Activated T-cell treated with anti-CD3 and anti-CD28 coated beads, Interleukin-2, amount 50 U/mL, for 4 hours (primary cell): ENCODE measurements around the gene EDIL3. TPM values are rescaled to one million over a fixed set of nuclear protein-coding genes. Genes with fewer than 3 reads are reported as not detected.

Source experiments
- ATAC-seq, 2 donors: fragments of 200-7000 bp; cut with Tn5 transposase; one replicate each; pipeline ENCODE4 v1.10.0; 2021
- DNase-seq: peaks from one replicate; pipeline ENCODE4 v3.0.0-alpha.2; 2020
- H3K27me3 Mint-ChIP-seq: one replicate; pipeline ENCODE4 v1.8.0; 2021; ENCODE audit warnings: low read depth, mixed read lengths
- H3K36me3 Mint-ChIP-seq: one replicate; pipeline ENCODE4 v1.8.0; 2022; ENCODE audit warnings: mixed read lengths; ENCODE audit not compliant: insufficient read depth
- H3K4me1 Mint-ChIP-seq: one replicate; pipeline ENCODE4 v1.8.0; 2021; ENCODE audit warnings: low read depth, mixed read lengths
- H3K4me3 Mint-ChIP-seq: one replicate; pipeline ENCODE4 v1.8.0; 2021; ENCODE audit warnings: mild to moderate bottlenecking, moderate library complexity, mixed read lengths
- H3K9me3 Mint-ChIP-seq: one replicate; pipeline ENCODE4 v1.8.0; 2021; ENCODE audit warnings: mixed read lengths
- total RNA-seq, 3 donors: library from RNA; stranded (reverse); gene quantifications; one replicate each; pipeline ENCODE4 v1.2.1, GENCODE V29; 2021

EDIL3 gene
- total RNA-seq, 3 donors from 2014 or later, result 0.15 to 0.27 TPM; not detected in 1

DNA sequence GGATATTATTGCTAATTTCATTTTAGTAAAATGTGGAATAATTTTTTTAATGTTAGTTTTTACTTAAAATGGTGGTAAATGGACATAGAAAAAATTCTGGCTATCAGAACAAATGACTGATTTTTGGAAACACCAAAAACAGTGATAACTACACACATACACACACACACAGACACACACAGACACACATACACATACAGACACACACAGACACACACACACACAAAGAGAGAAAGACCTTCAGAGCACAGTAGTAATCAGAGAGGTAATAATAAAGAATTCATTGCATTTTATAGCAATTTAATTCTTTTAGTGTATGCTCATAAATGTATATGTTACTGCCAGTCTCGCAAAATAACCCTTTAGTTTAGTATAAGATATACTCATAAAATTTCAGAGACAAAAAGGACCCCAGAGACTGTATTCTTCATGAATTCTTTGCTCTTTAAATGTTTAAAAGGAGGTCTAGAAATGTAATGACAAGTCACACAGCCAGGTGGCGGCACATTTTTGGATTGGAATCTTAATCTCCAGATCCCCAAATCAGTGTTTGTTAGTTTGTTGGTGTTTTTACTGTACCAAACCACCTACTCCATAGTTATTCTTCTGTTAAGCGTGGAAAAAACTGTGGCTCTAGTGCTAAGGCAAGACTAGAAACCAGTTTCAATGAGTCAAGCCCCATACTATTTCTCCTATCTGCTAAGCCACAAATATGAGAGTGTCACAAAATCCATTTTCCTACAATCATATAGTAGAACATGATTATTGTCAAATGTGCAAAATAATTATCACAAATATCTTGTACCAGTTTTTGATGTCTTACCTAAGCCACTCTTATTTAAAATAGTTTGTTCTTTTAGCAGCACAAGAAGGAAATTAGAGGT is 109.9 kb downstream of the EDIL3 start:
- Mint-ChIP-seq H3K36me3 (no peaks in the 10 kb centered on the region), H3K27me3 (no peaks in the 10 kb centered on the region), H3K9me3 (no peaks in the 10 kb centered on the region), H3K4me1 (no peaks in the 10 kb centered on the region), H3K4me3 (no peak overlapping the region)
- DNase-seq (no peak), ATAC-seq (no peak)

DNA sequence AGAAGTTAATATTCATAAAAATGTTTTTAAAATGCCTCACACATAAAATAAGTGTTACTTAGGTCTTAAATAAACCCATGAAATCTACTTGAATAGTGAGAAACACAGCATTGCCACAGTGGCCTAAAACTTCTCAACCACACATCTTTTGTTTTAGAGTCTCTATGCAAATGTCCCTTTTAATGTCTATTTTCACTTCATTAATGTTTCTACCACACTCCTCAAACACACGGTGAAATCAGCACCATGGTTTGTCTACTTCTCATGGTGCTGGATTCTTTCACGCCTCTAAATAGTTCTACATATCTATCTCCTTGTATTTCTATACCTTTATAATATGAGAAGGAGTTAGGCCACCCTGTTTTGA is 111.2 kb downstream of the EDIL3 start:
- Mint-ChIP-seq H3K36me3 (no peaks in the 10 kb centered on the region), H3K4me3 (no peak overlapping the region), H3K27me3 (no peaks in the 10 kb centered on the region), H3K9me3 (no peaks in the 10 kb centered on the region), H3K4me1 (no peaks in the 10 kb centered on the region)
- ATAC-seq (no peak), DNase-seq (no peak)

DNA sequence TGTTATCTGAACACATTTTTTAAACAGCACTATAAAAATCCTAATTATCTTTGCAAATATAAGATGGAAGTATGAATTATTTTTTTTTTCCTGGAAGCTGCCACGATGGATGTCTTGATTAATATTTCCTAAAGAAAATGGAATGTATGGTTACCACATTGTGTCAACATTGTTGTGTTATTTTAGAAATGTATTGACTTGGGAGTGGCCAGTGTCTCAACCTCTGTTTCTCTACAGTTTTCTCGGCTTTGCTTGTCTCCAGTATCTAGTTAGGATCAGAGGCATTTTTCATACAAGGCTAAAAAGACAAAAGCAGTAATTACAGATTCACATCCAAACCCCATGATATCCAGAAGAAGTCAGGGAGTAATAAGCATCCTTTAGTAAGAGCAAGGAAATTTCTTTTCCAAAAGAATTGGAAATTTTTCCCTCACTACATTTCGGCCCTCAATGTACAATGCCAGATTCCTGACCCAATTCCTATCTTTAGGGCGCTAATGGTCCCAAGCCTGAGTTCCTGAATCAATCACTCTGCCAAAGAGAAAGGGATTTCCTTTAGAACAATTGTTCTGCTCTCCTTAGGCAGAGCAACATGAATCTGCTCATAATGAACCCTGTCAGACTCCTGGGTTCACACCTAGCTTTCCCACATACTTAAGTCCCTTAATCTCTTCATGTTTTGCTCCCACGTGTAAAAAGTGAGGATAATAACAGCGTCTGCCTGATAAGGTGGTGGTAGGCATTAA is 111.7 kb downstream of the EDIL3 start:
- no peak for ATAC-seq
- H3K4me3 Mint-ChIP-seq, result no peak overlapping the region
- no peaks in the 10 kb centered on the region for H3K36me3 Mint-ChIP-seq
- H3K27me3 Mint-ChIP-seq, result no peaks in the 10 kb centered on the region
- H3K4me1 Mint-ChIP-seq, result no peaks in the 10 kb centered on the region
- no peak for DNase-seq
- no peaks in the 10 kb centered on the region for H3K9me3 Mint-ChIP-seq

DNA sequence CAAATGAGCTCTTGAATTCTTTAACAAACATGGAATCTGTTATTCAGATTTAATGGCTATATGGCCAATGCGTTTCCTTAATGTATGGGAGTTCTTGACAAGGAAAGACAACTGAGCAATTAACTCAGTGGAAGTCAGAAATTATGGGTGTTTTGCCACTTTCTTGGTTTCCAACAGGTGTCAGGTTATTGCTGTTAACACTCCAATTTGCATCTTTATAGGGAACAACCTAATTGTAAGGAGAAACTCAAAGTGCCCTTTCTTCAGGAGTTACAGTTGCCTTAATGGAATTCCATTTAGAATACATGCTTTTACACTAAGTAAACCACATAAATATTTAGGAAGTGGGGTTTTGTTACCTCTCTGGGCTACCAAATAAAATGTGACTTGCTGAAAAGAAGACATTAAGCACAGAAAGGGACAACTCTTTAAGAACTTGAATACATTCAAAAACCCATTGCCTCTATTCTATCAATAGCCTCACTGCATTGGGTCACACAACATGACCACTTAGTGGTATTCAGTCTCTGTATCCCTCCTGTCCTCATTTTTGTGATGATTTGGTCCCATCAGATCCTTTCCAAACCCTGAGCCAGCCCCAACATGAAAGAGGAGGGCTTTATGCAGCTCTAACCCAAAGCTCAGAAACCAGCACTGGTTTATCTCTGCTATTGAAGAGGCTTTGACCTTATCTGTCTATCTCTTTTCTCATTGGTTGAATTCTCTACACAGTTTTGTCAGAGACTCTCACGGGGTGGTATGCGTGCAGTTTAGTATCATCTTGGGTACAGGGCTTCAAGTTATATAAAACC is 118.7 kb downstream of the EDIL3 start:
- Mint-ChIP-seq H3K9me3 (no peaks in the 10 kb centered on the region), H3K4me3 (no peak overlapping the region), H3K36me3 (no peaks in the 10 kb centered on the region), H3K27me3 (no peaks in the 10 kb centered on the region), H3K4me1 (no peaks in the 10 kb centered on the region)
- ATAC-seq (no peak), DNase-seq (no peak)

DNA sequence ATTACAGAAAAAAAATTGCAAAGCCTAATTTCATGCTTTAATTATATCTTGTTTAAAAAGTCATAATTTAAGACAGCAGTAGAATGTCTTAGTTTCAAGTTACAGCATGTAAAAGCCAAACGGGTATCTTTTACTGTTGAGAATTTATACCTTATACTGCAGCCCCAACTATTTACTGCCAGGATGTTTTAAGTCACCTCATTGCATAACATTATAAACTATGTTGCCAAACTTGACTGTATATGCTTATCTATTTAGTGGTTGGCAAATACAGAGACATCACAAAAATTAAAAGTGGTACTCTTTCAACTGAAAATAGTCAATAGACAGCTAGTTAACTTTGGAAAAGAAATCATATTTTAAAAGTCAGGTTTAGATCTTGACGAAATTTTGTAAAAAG is 119.5 kb downstream of the EDIL3 start:
- H3K4me1 Mint-ChIP-seq, result no peaks in the 10 kb centered on the region
- no peaks in the 10 kb centered on the region for H3K36me3 Mint-ChIP-seq
- DNase-seq (no peak), ATAC-seq (no peak)
- no peak overlapping the region for H3K4me3 Mint-ChIP-seq
- no peaks in the 10 kb centered on the region for H3K27me3 Mint-ChIP-seq
- H3K9me3 Mint-ChIP-seq, result no peaks in the 10 kb centered on the region

DNA sequence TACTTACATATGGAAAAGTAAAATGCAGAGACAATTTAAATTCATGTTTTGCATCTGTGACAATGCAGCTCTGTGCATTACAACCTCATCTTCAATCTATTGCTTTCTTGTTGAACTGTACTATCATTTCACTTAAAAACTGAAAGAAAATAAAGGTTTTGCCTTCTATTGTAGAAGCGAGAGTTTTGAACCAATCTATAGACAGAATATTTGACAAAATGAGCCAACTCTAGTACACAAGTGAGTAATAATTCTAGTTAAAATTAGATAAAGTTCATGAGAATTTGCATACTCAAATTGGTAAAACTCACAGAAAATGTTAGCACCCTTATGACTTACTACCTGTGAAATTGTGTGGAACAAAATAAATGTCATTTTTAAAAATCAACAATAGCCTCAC is 123.7 kb downstream of the EDIL3 start:
- Mint-ChIP-seq H3K4me1 (no peaks in the 10 kb centered on the region), H3K36me3 (no peaks in the 10 kb centered on the region), H3K9me3 (no peaks in the 10 kb centered on the region), H3K27me3 (no peaks in the 10 kb centered on the region), H3K4me3 (no peak overlapping the region)
- DNase-seq, result no peak
- ATAC-seq, result no peak

DNA sequence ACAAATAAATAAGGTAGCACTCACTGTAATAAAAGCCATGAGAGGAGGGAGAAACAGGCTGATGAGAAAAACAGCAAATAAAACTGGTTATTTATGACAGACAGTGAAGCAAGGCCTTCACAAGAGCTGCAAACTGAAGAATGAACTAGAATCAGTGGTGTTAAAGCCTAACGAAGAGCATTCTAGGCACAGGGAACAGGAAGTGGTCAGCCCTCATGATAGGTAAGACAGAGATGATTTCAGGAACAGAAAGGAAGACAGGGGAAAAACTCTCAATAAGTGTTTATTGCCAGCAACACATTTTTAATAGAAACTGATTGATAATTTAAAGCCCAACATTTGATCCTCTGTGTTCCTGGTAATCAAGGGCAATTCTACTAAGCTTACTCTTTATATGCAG is 124.5 kb downstream of the EDIL3 start:
- Mint-ChIP-seq H3K4me1 (no peaks in the 10 kb centered on the region), H3K36me3 (no peaks in the 10 kb centered on the region), H3K9me3 (no peaks in the 10 kb centered on the region), H3K27me3 (no peaks in the 10 kb centered on the region), H3K4me3 (no peak overlapping the region)
- no peak for DNase-seq
- no peak for ATAC-seq

GRCh38 chr5:84259283-84260045 is 125.2 kb downstream of the EDIL3 start:
- no peaks in the 10 kb centered on the region for H3K9me3 Mint-ChIP-seq
- no peak for DNase-seq
- H3K4me3 Mint-ChIP-seq, result no peak overlapping the region
- no peaks in the 10 kb centered on the region for H3K4me1 Mint-ChIP-seq
- no peaks in the 10 kb centered on the region for H3K36me3 Mint-ChIP-seq
- no peaks in the 10 kb centered on the region for H3K27me3 Mint-ChIP-seq
- ATAC-seq, result no peak

DNA sequence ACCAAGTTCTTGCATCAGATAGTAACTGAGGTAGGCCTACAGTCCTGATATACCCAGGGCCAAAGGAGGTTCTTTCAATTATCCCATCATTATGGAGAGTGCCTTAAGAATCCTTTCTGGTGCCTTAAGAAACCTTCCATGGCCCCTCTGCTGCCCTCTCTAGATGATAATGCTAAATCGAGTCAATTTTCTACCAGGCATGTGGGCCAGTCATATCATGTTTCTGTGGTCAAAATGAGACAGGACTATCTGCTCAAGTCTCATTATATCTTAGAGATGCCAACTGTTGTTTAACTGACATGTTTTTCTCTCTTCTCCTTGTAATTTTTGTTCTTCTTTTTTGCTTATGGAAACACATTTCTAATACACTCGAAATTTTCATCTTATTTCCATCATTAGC is 127.6 kb downstream of the EDIL3 start:
- DNase-seq (no peak), ATAC-seq (no peak)
- no peaks in the 10 kb centered on the region for H3K4me1 Mint-ChIP-seq
- H3K9me3 Mint-ChIP-seq, result no peaks in the 10 kb centered on the region
- no peak overlapping the region for H3K4me3 Mint-ChIP-seq
- H3K27me3 Mint-ChIP-seq, result no peaks in the 10 kb centered on the region
- H3K36me3 Mint-ChIP-seq, result no peaks in the 10 kb centered on the region

DNA sequence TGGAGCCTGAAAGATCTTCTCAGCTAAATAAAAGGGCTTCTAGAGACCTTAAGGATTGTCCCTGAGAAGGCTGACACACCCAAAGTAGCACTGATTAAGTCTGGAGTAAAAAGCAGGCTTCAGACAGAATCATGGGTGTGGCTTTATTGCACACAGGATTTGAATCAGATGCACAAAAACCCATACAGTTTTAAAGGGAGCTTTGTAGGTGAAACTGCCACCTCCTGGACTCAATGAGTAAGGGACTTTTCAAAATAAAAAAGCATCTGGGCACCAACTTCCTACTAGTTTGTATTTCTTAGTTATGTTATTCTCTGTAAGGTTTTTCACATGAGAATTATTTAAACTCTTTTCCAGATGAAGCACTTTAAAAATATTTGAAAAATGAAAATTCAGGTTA is 129.4 kb downstream of the EDIL3 start:
- no peaks in the 10 kb centered on the region for H3K27me3 Mint-ChIP-seq
- no peaks in the 10 kb centered on the region for H3K4me1 Mint-ChIP-seq
- no peak for ATAC-seq
- H3K4me3 Mint-ChIP-seq, result no peak overlapping the region
- no peak for DNase-seq
- no peaks in the 10 kb centered on the region for H3K9me3 Mint-ChIP-seq
- H3K36me3 Mint-ChIP-seq, result no peaks in the 10 kb centered on the region

DNA sequence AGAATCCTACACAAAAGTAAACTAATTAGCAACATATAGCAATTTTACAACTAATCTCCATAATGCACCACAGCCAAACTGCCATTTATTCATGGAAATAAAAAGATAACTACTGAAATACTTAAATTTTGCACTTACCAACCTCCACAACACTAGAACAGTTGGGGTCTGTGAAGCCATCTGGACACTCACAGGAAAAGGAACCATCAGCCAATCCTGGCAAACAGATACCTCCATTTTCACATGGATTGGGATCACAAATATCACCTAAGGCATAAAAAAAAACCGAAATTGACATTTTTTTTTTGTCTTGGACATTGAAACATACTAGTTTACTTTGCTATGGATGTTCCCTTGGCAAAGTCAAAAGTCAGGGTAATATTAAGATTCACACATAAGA is 130.7 kb downstream of the EDIL3 start:
- Mint-ChIP-seq H3K27me3 (no peaks in the 10 kb centered on the region), H3K36me3 (no peaks in the 10 kb centered on the region), H3K9me3 (no peaks in the 10 kb centered on the region), H3K4me3 (no peak overlapping the region), H3K4me1 (no peaks in the 10 kb centered on the region)
- no peak for ATAC-seq
- no peak for DNase-seq

DNA sequence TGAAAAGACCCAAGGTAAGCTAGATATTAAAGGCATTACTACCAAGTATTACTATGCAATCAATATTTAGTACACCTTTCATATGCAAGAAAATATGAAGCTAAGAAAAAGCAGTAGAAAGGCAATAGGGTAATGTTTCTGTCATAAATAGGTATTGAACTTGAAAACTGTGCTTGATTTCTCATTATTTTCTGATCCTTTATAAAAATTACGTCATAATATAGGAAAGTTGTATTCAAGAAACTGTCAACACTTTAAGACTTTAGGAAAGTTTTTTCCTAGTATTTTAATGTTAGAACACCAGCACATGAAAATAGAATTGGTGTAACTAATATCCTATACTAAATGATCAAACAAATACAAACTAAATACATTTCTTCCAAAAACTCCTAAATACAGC is 133.2 kb downstream of the EDIL3 start:
- no peaks in the 10 kb centered on the region for H3K27me3 Mint-ChIP-seq
- H3K36me3 Mint-ChIP-seq, result no peaks in the 10 kb centered on the region
- no peak for ATAC-seq
- no peak overlapping the region for H3K4me3 Mint-ChIP-seq
- H3K9me3 Mint-ChIP-seq, result no peaks in the 10 kb centered on the region
- H3K4me1 Mint-ChIP-seq, result no peaks in the 10 kb centered on the region
- DNase-seq, result no peak

DNA sequence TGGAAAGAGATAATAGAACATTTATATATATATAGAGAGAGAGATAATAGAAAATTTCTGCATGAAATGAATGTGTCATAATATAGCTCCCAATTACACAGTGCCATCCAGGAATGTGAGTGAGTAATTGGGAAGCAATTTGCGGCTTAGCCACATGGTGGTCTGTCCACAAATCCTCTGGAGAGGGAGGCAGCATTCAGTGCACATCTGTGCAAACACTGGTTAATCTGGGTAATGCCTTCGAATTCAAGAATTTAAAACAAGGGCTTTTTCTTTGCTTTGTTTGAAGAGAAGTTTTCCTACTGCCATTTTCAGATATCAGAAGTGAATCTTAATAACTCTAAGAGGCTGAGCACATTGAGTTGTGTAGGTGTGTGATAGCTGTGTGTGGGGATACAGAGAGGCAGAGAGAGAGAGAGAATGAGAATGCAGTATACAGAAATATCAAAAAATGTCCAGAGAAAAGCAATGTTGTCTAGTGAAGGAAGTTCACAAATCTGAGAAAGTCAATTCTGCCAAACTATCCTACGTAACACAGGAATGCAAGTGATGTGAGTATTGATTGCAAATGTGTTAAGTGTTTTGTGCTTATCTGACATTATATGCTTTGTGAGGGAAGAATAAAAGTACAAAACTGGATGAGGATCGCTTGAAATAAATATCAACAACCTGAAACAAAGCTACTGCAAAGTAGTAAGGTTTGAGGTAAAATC is 134.6 kb downstream of the EDIL3 start:
- no peaks in the 10 kb centered on the region for H3K4me1 Mint-ChIP-seq
- no peak for ATAC-seq
- H3K9me3 Mint-ChIP-seq, result no peaks in the 10 kb centered on the region
- H3K27me3 Mint-ChIP-seq, result no peaks in the 10 kb centered on the region
- H3K36me3 Mint-ChIP-seq, result no peaks in the 10 kb centered on the region
- no peak overlapping the region for H3K4me3 Mint-ChIP-seq
- DNase-seq, result no peak
